ENCODE measurements around the gene C17orf67. TPM values are rescaled to one million over a fixed set of nuclear protein-coding genes. Genes with fewer than 3 reads are reported as not detected.

C17orf67 gene
- total and polyA plus RNA-seq, 10 donors = 2.0 to 10.4 (median 4.4) TPM

DNA sequence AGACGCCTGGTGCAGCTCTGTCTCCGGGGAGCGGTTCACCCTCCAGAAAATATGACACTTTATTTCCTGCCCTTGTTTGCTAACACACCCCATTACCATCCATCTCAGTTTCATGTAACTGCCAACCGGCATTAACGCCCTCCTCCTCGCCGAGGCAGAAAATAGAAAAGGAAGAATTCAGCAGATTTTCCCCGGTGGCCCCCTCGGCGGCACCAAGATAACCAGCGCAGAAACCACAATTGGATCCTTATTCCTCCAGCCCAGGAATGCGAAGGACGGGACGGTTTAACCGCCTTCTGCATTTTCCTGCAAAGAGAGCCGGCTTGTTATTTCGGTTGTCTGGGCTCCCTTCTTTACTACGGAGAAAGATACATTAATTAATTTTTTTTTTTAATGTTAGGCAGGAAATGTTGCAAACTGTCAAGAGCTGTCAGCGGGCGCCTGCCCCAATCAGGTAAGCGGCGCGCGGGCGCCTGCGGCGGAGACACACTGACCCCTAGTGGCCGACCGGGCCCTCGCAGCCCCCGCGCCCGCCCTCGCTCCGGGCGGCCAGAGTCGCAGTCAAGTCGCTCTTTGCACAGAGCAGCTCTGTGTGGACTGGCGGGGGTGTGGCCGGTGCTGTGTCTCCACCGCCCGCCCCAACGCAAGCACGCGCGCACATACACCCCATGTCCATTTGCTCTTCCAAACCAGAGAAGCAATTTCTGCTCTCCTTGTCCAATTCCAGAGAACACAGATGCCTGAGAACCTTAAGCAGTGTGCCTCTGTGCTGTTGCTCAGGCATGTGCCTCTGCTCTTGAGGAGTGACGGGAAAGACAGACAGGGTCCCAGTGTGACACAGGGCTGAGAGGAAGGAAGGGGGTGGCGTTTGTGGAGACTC lies 53.6 kb downstream of the C17orf67 start:
- intact Hi-C loops (cut with DNase I; ENCODE audit: low total_unique reads) = loop anchor here (5.0 kb wide), 1 partner anchor 188 kb away; the partner anchor contains the start of gene NOG
- WGBS, 5 donors = 0 to 2% (median 1%) methylated on average over 39 to 48 of the region's 48 CpGs
- peak overlapping the region in 5 of 8 donors; percentile 9 to 44 (median 33) for H3K27ac ChIP-seq

DNA sequence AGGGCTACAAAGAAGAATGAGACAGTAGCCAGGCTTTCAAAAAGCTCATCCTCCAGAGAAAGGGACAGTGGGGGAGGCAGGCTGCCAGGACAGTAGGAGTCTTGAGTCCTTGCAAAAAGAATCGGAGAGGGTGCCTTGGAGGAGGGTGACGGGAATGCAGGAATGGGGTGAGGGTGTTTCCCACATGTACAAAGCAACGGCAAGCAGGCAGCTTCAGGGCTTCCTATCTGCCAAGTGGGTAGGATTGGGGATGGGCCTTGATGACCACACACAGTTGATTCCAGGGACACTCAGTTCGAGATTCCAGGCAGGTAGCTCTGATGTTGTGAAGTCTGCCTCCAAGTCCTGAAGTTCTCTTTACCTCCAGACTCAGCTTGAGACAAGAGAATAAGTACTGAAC lies 54.4 kb downstream of the C17orf67 start:
- Histone ChIP-seq H3K4me1 (peaks cover 4 to 19% (median 14%) of the 10 kb centered on the region in 6 donors), H3K27me3 (replicated peaks in 1 of 7) (peaks cover 0 to 18% (median 4%) of the 10 kb centered on the region in 7 donors), H3K9me3 (no peaks in the 10 kb centered on the region), H3K36me3 (no peaks in the 10 kb centered on the region), H3K27ac (no peak overlapping the region), H3K4me3 (no peak overlapping the region)
- TF ChIP-seq POLR2A (IDR thresholded peaks at IDR 0.05) = no peak
- no peak for TF ChIP-seq POLR2AphosphoS5 (IDR thresholded peaks at IDR 0.05)
- 36 to 55% (median 43%) methylated on average over 4 of the region's 4 CpGs for WGBS, 5 donors
- DNase-seq = no peak
- intact Hi-C loops (cut with DNase I; ENCODE audit: low total_unique reads) = no loop called here

More for the DNA sequence above, 53.6 kb downstream of the C17orf67 start:
- TF ChIP-seq POLR2AphosphoS5 (IDR thresholded peaks at IDR 0.05) (peak in 2 of 3 donors; percentile 45 to 69), POLR2A (IDR thresholded peaks at IDR 0.05) (no peak)
- TF ChIP-seq, protein P1, sequence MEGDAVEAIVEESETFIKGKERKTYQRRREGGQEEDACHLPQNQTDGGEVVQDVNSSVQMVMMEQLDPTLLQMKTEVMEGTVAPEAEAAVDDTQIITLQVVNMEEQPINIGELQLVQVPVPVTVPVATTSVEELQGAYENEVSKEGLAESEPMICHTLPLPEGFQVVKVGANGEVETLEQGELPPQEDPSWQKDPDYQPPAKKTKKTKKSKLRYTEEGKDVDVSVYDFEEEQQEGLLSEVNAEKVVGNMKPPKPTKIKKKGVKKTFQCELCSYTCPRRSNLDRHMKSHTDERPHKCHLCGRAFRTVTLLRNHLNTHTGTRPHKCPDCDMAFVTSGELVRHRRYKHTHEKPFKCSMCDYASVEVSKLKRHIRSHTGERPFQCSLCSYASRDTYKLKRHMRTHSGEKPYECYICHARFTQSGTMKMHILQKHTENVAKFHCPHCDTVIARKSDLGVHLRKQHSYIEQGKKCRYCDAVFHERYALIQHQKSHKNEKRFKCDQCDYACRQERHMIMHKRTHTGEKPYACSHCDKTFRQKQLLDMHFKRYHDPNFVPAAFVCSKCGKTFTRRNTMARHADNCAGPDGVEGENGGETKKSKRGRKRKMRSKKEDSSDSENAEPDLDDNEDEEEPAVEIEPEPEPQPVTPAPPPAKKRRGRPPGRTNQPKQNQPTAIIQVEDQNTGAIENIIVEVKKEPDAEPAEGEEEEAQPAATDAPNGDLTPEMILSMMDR (IDR thresholded peaks at IDR 0.05 in 8 of 11, conservative IDR thresholded peaks at IDR 0.05 in 3 of 11) = peak; percentile 87 to 100 (median 99)
- Histone ChIP-seq H3K4me3 (peak overlapping the region; percentile 18 to 66 (median 34)), H3K9me3 (no peaks in the 10 kb centered on the region), H3K27me3 (replicated peaks in 1 of 7) (peaks cover 0 to 18% (median 4%) of the 10 kb centered on the region in 7 donors), H3K4me1 (peaks cover 4 to 19% (median 14%) of the 10 kb centered on the region in 6 donors), H3K36me3 (no peaks in the 10 kb centered on the region)
- DNase-seq = peak; percentile 97

GRCh38 chr17:56778898-56779297 lies 54.8 kb downstream of the C17orf67 start:
- peaks cover 0 to 18% (median 4%) of the 10 kb centered on the region in 7 donors for H3K27me3 ChIP-seq (replicated peaks in 1 of 7)
- intact Hi-C loops (cut with DNase I; ENCODE audit: low total_unique reads) = no loop called here
- H3K36me3 ChIP-seq = no peaks in the 10 kb centered on the region
- DNase-seq = no peak
- TF ChIP-seq, protein P1 (IDR thresholded peaks at IDR 0.05 in 8 of 11, conservative IDR thresholded peaks at IDR 0.05 in 3 of 11) = no peak
- TF ChIP-seq POLR2A (IDR thresholded peaks at IDR 0.05) = no peak
- no peak for TF ChIP-seq POLR2AphosphoS5 (IDR thresholded peaks at IDR 0.05)
- H3K9me3 ChIP-seq = no peaks in the 10 kb centered on the region
- no peak overlapping the region for H3K27ac ChIP-seq
- no peak overlapping the region for H3K4me3 ChIP-seq
- H3K4me1 ChIP-seq = peaks cover 4 to 19% (median 14%) of the 10 kb centered on the region in 6 donors
- WGBS, 5 donors = 84 to 90% (median 90%) methylated on average over 9 of the region's 9 CpGs

GRCh38 chr17:56777859-56778258 lies 55.9 kb downstream of the C17orf67 start:
- intact Hi-C loops (cut with DNase I; ENCODE audit: low total_unique reads) = no loop called here
- no peaks in the 10 kb centered on the region for H3K9me3 ChIP-seq
- no peak for DNase-seq
- peaks cover 0 to 18% (median 4%) of the 10 kb centered on the region in 7 donors for H3K27me3 ChIP-seq (replicated peaks in 1 of 7)
- H3K4me3 ChIP-seq = no peak overlapping the region
- H3K36me3 ChIP-seq = no peaks in the 10 kb centered on the region
- no peak overlapping the region for H3K27ac ChIP-seq
- H3K4me1 ChIP-seq = peaks cover 4 to 19% (median 14%) of the 10 kb centered on the region in 6 donors
- TF ChIP-seq POLR2AphosphoS5 (IDR thresholded peaks at IDR 0.05) = no peak
- no peak for TF ChIP-seq POLR2A (IDR thresholded peaks at IDR 0.05)
- TF ChIP-seq, protein P1 (IDR thresholded peaks at IDR 0.05 in 8 of 11, conservative IDR thresholded peaks at IDR 0.05 in 3 of 11) = no peak
- WGBS, 5 donors = 39 to 65% (median 47%) methylated on average over 7 of the region's 7 CpGs

All from spleen (tissue), 11 donors.